SW480 (cell line): ENCODE measurements around the gene TMPRSS5.
"Not testable (repeated sequence)": the region's sequence is repeated elsewhere in the genome, so short reads cannot be mapped to it uniquely, and the experiment has no call there.

Source experiments
- DNase-seq: peaks from one replicate; pipeline ENCODE4 v3.0.0-alpha.2; 2016; ENCODE audit warnings: low spot score

The TMPRSS5 gene

DNA sequence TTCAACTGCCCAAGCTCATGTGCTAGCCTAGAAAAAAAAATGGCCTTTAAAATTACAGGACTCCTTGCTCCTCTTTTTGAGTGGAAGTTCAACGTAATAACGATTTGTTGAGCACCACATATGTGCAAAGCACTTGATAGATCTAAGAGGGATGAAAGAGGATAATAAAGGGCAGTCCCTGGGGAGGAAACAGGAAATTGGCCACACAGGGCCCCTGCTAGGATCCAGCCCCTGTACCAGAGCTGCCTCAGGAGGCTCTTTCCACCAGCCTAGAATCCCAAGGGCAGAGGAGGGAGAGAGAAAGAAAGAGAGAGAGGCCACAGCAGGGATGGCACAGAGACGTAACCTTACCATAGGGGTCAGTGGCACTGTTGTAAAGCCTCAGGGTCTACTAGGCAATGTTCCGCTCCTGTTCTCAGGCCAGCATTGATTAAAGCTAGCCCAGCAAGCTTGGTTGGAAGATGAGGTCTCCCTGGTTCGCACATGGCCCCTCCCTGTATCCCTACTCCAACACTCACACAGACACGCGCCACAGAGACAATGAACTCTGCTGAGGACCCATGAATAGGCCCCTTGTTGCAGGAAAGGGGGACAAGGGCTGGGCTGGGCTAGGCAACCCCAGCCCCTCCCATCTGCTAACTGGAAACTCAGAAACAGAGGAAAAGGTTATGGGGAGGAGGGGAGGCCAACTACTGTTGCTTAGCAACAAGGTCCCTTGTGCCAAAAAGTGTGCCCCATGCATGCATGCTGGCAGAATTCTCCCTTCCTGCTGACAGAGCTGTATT is at the start of gene TMPRSS5:
TMPRSS5 (minus strand) TSS at position 438 of the 785 bp plus-strand sequence; CDS start at position 354, 84 bp downstream.
- peak; percentile 21 for DNase-seq

DNA sequence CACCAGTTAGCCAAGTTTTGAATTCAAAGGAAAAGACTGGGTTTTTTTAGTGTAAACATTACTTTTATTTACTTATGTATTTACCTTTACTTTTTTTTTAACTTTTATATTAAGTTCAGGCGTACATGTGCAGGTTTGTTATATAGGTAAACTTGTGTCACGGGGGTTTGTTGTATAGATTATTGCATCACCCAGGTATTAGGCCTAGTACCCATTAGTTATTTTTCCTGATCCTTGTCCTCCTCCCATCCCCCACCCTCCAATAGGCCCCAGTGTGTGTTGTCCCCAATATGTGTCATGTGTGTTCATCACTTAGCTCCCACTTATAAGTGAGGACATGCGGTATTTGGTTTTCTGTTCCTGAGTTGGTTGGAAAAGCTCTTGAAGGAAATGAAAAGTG is 46.8 kb upstream of the TMPRSS5 start:
- DNase-seq: no peak

GRCh38 chr11:113736323-113736722 is 30.2 kb upstream of the TMPRSS5 start:
- no peak for DNase-seq

- DNase-seq: no peak
Measured at GRCh38 chr11:113732092-113732491, 26.0 kb upstream of the TMPRSS5 start.

GRCh38 chr11:113730887-113731726 is 25.0 kb upstream of the TMPRSS5 start:
- peak; percentile 58 for DNase-seq

- no peak for DNase-seq
Measured at GRCh38 chr11:113729456-113729855, 23.3 kb upstream of the TMPRSS5 start.

DNA sequence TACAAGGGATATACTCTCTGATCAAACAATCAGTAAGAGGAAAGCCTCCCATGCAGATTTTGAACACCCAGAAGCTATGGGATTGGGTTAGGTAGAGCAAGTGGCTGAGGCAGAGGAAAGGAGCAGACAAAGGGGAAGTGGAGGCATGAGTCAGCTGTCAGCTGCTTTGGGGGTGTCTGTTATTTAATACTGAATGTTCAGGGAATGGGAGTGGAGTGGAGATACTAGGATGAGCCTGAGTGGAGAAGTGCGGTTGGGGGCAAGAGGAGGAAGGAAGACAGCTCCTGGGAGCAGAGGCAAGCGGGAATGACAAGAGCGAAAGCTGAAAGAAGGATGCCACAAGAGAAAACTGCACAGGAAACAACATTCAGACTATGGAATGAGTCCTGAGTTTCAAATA is 22.7 kb upstream of the TMPRSS5 start:
- no peak for DNase-seq

GRCh38 chr11:113725913-113726312 is 19.8 kb upstream of the TMPRSS5 start:
- no peak for DNase-seq

DNA sequence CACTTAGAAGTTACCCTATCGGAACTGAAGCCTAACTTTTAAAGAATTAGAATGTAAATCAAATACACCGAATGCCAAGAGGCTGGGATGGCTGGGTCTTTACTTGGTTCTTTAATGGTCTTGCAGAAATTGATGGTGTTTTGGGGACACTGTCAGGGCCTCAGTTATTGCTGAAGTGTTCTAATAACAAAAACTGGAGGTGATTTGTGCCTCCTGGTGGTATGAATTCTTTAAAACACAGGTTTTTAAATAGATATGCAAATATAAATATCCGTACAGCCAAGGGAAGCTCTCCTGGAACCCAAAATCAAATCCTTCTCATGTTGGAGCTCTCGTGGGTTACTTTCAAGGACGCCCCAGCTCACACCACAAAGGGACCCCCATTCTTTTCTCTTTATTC is 19.3 kb upstream of the TMPRSS5 start:
- DNase-seq: no peak

GRCh38 chr11:113724778-113725177 is 18.7 kb upstream of the TMPRSS5 start:
- no peak for DNase-seq

DNA sequence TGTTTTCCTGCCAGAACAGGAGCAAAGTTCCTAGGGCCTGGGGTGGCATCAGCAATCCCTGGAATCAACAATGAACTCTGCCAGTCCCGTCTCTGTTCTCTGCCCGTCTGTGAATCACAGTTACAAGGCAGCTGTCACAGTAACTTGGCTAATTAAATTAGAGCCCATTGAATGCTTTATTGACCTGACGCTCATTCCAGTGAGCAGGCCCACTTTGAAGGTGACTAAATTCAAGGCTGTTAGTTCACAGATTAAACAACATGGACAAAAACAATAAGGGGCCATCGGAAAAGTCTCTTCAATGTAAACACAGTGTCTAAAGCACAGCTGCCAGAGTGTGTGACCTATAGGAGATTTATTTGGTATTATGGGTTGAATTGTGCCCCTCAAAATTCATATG is 17.7 kb upstream of the TMPRSS5 start:
- DNase-seq: no peak

DNA sequence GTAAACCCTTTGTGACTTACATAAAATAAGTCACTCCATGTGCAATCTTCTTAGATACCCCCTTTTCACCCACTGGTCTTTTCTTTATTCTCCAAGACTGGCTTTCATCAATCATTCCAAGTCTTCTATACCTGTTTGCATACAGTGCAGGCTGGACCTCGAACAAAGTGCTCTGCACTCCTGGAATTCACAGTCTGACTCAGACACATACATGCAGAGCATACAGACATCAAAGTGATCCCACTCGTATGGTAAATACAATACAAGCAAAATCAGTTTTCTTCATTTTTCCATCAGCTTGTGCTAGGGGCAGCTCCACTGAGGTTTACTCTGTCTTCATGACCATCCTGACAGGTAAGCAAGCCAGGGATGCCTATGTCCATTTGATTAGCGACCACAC is 16.8 kb upstream of the TMPRSS5 start:
- no peak for DNase-seq

- no peak for DNase-seq
Measured at GRCh38 chr11:113722221-113722620, 16.1 kb upstream of the TMPRSS5 start.

GRCh38 chr11:113721462-113722066 is 15.5 kb upstream of the TMPRSS5 start:
- no peak for DNase-seq

- not testable (repeated sequence) for DNase-seq
Measured at GRCh38 chr11:113720478-113720877, 14.4 kb upstream of the TMPRSS5 start.

DNA sequence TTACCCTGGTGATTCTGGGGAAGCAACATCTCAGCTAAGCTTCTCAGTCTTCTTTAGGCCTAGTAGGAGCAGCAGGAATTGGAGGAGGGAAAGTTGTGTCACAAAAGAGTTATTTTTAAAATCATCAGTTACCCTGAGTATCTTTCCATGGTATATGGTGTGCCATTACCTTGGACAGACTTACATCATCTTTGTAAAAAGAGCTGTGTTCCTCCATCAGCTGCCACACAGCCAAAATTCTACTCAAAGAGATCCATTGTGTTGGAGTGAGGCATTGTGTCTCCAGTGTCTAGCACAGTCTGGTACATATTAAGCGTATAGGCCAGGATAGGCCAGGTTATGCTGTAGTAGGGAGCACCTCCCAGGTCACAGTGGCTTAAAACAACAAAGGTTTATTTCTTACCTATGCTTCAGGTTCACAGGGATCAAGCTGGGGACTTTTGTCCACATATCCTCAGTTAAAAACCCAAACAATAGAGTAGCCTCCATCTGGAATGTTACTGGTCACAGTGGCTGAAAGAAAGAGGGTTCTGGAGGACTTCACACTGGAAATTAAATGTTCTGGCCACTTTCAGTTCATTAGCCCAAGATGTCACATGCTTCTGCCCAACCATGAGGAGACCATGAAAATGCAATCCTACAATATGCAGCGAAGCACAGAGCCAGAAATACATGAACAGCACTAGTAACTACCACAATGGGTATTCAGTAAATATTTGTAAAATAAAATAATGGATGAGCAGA is 9.9 kb upstream of the TMPRSS5 start:
- DNase-seq: no peak

- no peak for DNase-seq
Measured at GRCh38 chr11:113715273-113715672, 9.2 kb upstream of the TMPRSS5 start.

GRCh38 chr11:113710989-113711388 is 4.9 kb upstream of the TMPRSS5 start:
- no peak for DNase-seq

DNA sequence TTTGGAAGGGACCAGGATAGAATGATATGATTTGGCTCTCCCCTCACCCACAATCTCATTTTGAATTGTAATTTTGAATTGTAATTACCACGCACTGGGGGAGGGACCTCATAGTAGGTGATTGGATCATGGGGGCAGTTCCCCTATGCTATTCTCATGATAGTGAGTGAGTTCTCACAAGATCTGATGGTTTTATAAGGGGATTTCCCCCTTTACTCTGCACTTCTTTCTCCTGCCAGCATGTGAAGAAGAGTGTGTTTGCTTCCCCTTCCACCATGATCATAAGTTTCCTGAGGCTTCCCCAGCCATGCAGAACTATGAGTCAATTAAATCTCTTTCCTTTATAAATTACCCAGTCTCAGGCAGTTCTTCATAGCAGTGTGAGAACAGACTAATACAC is 2.6 kb downstream of the TMPRSS5 start:
- not testable (repeated sequence) for DNase-seq

DNA sequence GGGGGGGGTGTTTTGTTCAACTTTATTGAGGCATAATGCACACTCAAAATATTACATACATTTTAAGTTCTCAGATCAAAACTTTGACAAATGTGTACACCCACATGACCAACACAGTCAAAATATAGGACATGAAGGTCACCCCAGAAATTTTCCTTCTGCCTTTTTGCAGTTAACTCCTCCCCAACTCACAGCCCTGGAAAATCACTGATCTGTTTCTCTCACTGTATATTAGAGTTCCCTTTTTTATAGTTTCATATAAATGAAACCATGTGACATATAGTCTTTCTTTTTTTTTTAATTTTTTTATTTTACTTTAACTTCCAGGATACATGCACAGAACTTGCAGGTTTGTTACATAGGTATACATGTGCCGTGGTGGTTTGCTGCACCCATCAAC is 4.6 kb downstream of the TMPRSS5 start:
- DNase-seq: no peak

DNA sequence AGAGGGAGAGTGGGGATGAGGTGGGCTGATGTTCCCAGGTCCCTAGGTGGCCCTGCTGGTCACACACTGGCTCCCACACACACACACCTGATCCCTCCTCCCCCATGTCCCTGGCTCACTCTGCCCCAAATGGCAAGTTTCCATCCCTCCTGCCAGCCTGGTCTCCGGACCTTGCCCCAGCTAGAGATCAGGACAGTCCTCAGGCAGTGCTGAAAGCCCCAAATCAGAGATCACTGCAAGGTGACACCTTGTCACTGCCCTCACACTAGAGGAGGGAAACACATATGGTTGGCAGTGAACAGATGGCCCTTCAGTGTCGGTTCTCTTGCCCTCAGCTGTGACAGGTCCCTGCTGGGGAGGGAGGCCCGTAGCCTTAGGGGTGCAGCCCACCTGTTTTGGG is 7.6 kb downstream of the TMPRSS5 start:
- DNase-seq: no peak

DNA sequence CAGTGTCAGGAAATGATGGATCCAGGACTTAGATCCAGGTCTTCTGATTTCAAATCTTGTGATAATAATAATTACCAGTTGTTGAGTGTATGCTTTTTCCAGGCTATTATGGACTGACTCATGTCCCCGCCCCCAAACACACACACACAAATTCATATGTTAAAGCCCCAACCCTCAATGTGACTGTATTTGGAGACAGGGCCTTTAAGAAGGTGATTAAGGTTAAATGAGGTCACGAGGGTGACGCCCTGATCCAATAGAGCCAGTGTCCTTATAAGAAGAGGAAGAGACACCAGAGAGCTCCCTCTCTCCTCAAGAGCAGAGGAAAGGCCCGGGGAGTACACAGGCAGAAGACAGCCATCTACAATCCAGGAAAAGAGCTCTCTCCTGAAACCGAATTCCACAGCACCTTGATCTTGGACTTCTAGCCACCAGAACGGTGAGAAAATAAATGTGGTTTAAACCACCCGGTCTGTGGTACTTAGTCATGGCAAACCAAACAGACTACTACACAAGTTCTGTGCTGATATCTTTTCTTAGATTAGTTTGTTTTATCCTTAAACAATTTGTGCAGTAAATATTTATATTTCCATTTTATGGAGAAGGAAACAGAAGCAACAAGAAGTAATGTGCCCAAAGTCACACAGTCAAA is 8.2 kb downstream of the TMPRSS5 start:
- DNase-seq: peak; percentile 22
